H1 (cell line): Measurements from ENCODE around the gene MBD4. TPM values are rescaled to one million over a fixed set of nuclear protein-coding genes. Genes with fewer than 3 reads are reported as not detected.

Source experiments
- ASH2L ChIP-seq: fragments of 200-600, 300-600 bp; sonication (generic); IDR thresholded peaks from one replicate; pipeline ENCODE4 v1.7.1; 2017; ENCODE audit warnings: low read length
- CHD1 ChIP-seq: IDR thresholded peaks from 2 replicates; pipeline ENCODE4 v1.6.1; 2012; ENCODE audit warnings: low read depth, low read length, improper control_type of control experiment
- CTBP2 ChIP-seq: IDR thresholded peaks from 2 replicates; pipeline ENCODE4 v1.7.0; 2011; ENCODE audit warnings: borderline replicate concordance, mild to moderate bottlenecking, moderate library complexity, mixed read lengths, low read length; ENCODE audit not compliant: insufficient read depth, insufficient read length
- EGR1 ChIP-seq: IDR thresholded peaks from 2 replicates; pipeline ENCODE4 v1.6.1; 2011; ENCODE audit warnings: low read depth, low read length, borderline replicate concordance
- RBBP5 ChIP-seq: IDR thresholded peaks from 2 replicates; pipeline ENCODE4 v1.7.1; 2012; ENCODE audit warnings: low read depth, mild to moderate bottlenecking, inconsistent platforms, low read length, moderate library complexity, borderline replicate concordance
- RFX5 ChIP-seq: IDR thresholded peaks from 2 replicates; pipeline ENCODE4 v1.6.1; 2011; ENCODE audit warnings: low read depth, low read length, improper control_type of control experiment, borderline replicate concordance
- RNF2 ChIP-seq: fragments of 200-900, 300-1000 bp; sonication (generic); IDR thresholded peaks from 2 replicates; pipeline ENCODE4 v1.7.1; 2016; ENCODE audit warnings: borderline replicate concordance, low read depth, mild to moderate bottlenecking, antibody characterized with exemption, low read length; ENCODE audit not compliant: poor library complexity, severe bottlenecking; ENCODE audit errors: missing control alignments
- RXRA ChIP-seq: IDR thresholded peaks from 2 replicates; pipeline ENCODE4 v1.6.1; 2011; ENCODE audit warnings: low read depth, mild to moderate bottlenecking, low read length, moderate library complexity; ENCODE audit not compliant: insufficient read depth
- SP1 ChIP-seq: IDR thresholded peaks from 2 replicates; pipeline ENCODE4 v1.6.1; 2011; ENCODE audit warnings: low read depth, low read length
- SP4 ChIP-seq: IDR thresholded peaks from 2 replicates; pipeline ENCODE4 v1.6.1; 2012; ENCODE audit warnings: low read length, inconsistent platforms
- TAF7 ChIP-seq: optimal IDR thresholded peaks from 2 replicates; pipeline ENCODE3; 2011; ENCODE audit warnings: low read depth, mild to moderate bottlenecking, inconsistent platforms, low read length, moderate library complexity, borderline replicate concordance
- TBP ChIP-seq: IDR thresholded peaks from 2 replicates; pipeline ENCODE4 v1.6.1; 2011; ENCODE audit warnings: low read depth, low read length, improper control_type of control experiment
- TEAD4 ChIP-seq: IDR thresholded peaks from 2 replicates; pipeline ENCODE4 v1.6.1; 2012; ENCODE audit warnings: low read depth, low read length, inconsistent platforms, mixed read lengths
- polyA plus RNA-seq, 7 experiments: library from polyadenylated mRNA; depleted of rRNA in 3 of 7; stranded (reverse) in 5 of 7; unstranded in 2 of 7; fragments of >200 nt in 5 of 7; fragments of 200-250 nt in 2 of 7; gene quantifications; 1 replicate in 5 of 7; 2 replicates in 1 of 7; 4 replicates in 1 of 7; pipeline versions ENCODE4 v1.2.1 to v1.2.3, GENCODE V29; 2011 to 2013; ENCODE audit warnings: missing spikeins in 2 of 7, mixed read lengths in 2 of 7
- total RNA-seq: library from RNA; stranded (reverse); fragmentation: NEBNext Ultra II Directional; extraction: Animal tissue kit (Norgen Biotek cat#: 25700); gene quantifications from 2 replicates; pipeline ENCODE4 v1.2.1, GENCODE V29; 2021

The MBD4 gene
- total and polyA plus RNA-seq, 2 of the 8 experiments (the other 6 are each of a cell fraction or from before 2014, with no cell fraction given): 11.2 to 35.8 TPM

DNA sequence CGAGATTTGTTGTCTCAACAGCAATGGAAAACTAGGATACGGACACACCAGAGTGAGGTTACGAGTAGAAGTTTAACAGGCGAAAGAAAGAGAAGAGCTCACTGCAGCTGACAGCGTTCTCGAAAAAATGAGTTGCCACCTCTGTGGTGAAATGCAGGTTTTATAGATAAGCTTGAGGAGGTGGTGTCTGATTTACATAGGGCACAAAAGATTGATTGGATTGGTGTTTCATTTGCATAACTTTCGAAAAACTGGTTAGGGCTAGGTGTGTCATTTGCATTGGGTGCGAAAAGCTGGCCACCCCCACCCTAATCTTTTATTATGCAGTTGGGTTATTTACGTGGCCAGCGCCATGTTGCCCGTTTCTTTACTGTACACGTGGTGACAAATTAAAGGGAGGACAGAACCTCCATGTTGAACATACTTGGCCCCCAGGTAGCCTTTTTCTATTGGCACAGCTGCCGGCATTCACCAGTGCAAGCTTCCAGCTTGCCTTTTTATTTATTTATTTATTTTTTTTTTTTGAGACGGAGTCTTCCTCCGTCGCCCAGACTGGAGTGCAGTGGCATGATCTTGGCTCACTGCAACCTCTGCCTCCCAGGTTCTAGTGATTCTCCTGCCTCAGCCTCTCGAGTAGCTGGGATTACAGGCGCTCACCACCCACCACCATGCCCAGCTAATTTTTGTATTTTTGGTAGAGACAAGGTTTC, 8.6 kb upstream of the MBD4 start (continued):
- TF ChIP-seq TEAD4: no peak
- no peak for TF ChIP-seq CHD1
- no peak for TF ChIP-seq RBBP5
- peak; percentile 80 for TF ChIP-seq ASH2L
- TF ChIP-seq EGR1: no peak
- TF ChIP-seq SP4: no peak
- peak; percentile 61; the same call in 1 of the 2 replicates for TF ChIP-seq TBP
- TF ChIP-seq SP1: no peak
- TF ChIP-seq TAF7: no peak
- no peak for TF ChIP-seq RXRA
- no peak for TF ChIP-seq RNF2
- no peak for TF ChIP-seq RFX5
- no peak for TF ChIP-seq CTBP2
